OCI-LY3 (cell line): ENCODE measurements around the gene DMWD.

Experiments
- EZH2phosphoT487 ChIP-seq: fragments of 200-600 bp; shearing (Covaris generic); IDR thresholded peaks from 2 replicates; pipeline ENCODE4 v1.6.1; 2018; ENCODE audit warnings: antibody characterized with exemption, mixed run types, low read depth
- TF ChIP-seq, protein P1 (sequence below): fragments of 200-600, 300-600 bp; sonication (generic); IDR thresholded peaks from 2 replicates; pipeline ENCODE4 v1.5.1; 2014; ENCODE audit warnings: antibody characterized with exemption, low read length, low read depth

DNA sequence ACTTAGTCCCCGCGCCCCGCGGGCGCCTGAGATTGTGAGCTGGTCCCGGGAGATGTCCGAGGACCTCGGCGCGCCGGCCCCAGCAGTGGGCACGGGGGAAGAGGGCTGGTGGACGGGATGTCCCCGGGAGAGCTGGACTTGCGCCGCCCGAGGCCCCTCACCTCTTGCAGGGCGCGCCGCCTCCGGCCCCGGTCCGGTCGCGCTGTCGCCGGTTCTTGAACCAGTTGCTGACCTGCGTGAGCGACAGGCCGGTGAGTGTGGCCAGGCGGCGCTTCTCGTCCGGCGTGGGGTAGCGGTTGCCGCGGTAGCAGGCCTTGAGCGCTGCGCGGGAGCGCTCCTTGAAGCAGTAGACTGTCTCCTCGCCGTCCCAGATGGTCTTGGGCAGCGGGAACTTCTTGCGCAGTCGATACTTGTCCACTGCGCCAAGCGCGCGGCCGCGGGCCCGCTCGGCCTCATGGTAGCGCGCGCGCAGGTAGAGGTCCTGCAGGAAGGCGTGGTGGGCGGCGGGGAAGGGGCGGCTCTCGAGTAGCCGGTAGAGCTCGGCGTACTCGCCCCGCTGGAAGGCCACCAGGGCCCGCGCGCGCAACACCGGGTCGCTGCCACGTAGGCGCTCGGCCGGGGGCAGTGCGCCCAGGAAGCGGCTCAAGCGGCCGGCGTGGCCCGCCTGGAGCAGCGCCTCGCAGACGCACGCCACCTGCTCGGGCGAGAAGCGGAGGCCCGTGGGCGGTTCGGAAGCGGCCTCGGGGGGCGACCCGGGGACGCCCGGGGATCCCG, 24.6 kb downstream of the DMWD start:
- TF ChIP-seq, protein P1, sequence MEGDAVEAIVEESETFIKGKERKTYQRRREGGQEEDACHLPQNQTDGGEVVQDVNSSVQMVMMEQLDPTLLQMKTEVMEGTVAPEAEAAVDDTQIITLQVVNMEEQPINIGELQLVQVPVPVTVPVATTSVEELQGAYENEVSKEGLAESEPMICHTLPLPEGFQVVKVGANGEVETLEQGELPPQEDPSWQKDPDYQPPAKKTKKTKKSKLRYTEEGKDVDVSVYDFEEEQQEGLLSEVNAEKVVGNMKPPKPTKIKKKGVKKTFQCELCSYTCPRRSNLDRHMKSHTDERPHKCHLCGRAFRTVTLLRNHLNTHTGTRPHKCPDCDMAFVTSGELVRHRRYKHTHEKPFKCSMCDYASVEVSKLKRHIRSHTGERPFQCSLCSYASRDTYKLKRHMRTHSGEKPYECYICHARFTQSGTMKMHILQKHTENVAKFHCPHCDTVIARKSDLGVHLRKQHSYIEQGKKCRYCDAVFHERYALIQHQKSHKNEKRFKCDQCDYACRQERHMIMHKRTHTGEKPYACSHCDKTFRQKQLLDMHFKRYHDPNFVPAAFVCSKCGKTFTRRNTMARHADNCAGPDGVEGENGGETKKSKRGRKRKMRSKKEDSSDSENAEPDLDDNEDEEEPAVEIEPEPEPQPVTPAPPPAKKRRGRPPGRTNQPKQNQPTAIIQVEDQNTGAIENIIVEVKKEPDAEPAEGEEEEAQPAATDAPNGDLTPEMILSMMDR, result no peak
- TF ChIP-seq EZH2phosphoT487, result no peak
